HEK293 (cell line): ENCODE results near the gene STK40.

Experiments
- ATF2 ChIP-seq: fragments of 450-650 bp; formaldehyde crosslinking; IDR thresholded peaks from 2 replicates; pipeline ENCODE4 v1.5.1; 2016; ENCODE audit warnings: missing biosample characterization, missing genetic modification characterization, low read depth
- GLIS2 ChIP-seq: fragments of 450-650 bp; formaldehyde crosslinking; IDR thresholded peaks from 2 replicates; pipeline ENCODE4 v1.5.1; 2016; ENCODE audit warnings: missing biosample characterization, missing genetic modification characterization
- HIC1 ChIP-seq: fragments of 450-650 bp; formaldehyde crosslinking; IDR thresholded peaks from 2 replicates; pipeline ENCODE4 v1.5.1; 2016; ENCODE audit warnings: missing biosample characterization, missing genetic modification characterization
- HOXA7 ChIP-seq: sonication (generic); formaldehyde crosslinking; IDR thresholded peaks from 2 replicates; pipeline ENCODE4 v1.8.1; 2022; ENCODE audit warnings: missing genetic modification reagents, borderline replicate concordance
- PRDM1 ChIP-seq: fragments of 450-650 bp; formaldehyde crosslinking; IDR thresholded peaks from 2 replicates; pipeline ENCODE4; 2016; ENCODE audit warnings: missing biosample characterization, missing genetic modification characterization
- SALL2 ChIP-seq: fragments of 450-650 bp; formaldehyde crosslinking; IDR thresholded peaks from 2 replicates; pipeline ENCODE4 v1.5.0; 2017; ENCODE audit warnings: missing biosample characterization, mild to moderate bottlenecking, missing genetic modification characterization, borderline replicate concordance
- SP2 ChIP-seq: fragments of 450-650 bp; formaldehyde crosslinking; IDR thresholded peaks from 2 replicates; pipeline ENCODE4 v1.5.1; 2016; ENCODE audit warnings: missing biosample characterization, missing genetic modification characterization
- ZBTB11 ChIP-seq: fragments of 450-650 bp; formaldehyde crosslinking; conservative IDR thresholded peaks from 2 replicates; pipeline ENCODE4 v1.5.1; 2016; ENCODE audit warnings: low read depth, missing biosample characterization, missing genetic modification characterization
- ZBTB6 ChIP-seq: fragments of 450-650 bp; formaldehyde crosslinking; IDR thresholded peaks from 2 replicates; pipeline ENCODE4 v1.5.1; 2017; ENCODE audit warnings: missing biosample characterization, missing genetic modification characterization
- ZFP3 ChIP-seq: fragments of 450-650 bp; formaldehyde crosslinking; IDR thresholded peaks from 2 replicates; pipeline ENCODE4 v1.5.1; 2016; ENCODE audit warnings: low read depth, missing biosample characterization, missing genetic modification characterization
- ZNF175 ChIP-seq: fragments of 450-650 bp; formaldehyde crosslinking; IDR thresholded peaks from 2 replicates; pipeline ENCODE4 v1.5.1; 2016; ENCODE audit warnings: missing biosample characterization, missing genetic modification characterization
- ZNF18 ChIP-seq: fragments of 450-650 bp; formaldehyde crosslinking; IDR thresholded peaks from 2 replicates; pipeline ENCODE4 v1.5.1; 2016; ENCODE audit warnings: missing biosample characterization, missing genetic modification characterization
- ZNF2 ChIP-seq: fragments of 450-650 bp; formaldehyde crosslinking; IDR thresholded peaks from 2 replicates; pipeline ENCODE4 v1.5.1; 2016; ENCODE audit warnings: missing biosample characterization, missing genetic modification characterization
- ZNF223 ChIP-seq: fragments of 450-650 bp; formaldehyde crosslinking; IDR thresholded peaks from 2 replicates; pipeline ENCODE4 v1.5.1; 2016; ENCODE audit warnings: missing biosample characterization, missing genetic modification characterization
- ZNF23 ChIP-seq: fragments of 450-650 bp; formaldehyde crosslinking; IDR thresholded peaks from 2 replicates; pipeline ENCODE4 v1.5.1; 2016; ENCODE audit warnings: missing biosample characterization, missing genetic modification characterization, borderline replicate concordance
- ZNF266 ChIP-seq: fragments of 450-650 bp; formaldehyde crosslinking; IDR thresholded peaks from 2 replicates; pipeline ENCODE4 v1.5.1; 2016; ENCODE audit warnings: missing biosample characterization, missing genetic modification characterization, low read depth
- ZNF302 ChIP-seq: fragments of 450-650 bp; formaldehyde crosslinking; IDR thresholded peaks from 2 replicates; pipeline ENCODE4 v1.5.1; 2016; ENCODE audit warnings: missing biosample characterization, missing genetic modification characterization, low read depth
- ZNF341 ChIP-seq: fragments of 450-650 bp; formaldehyde crosslinking; IDR thresholded peaks from 2 replicates; pipeline ENCODE4; 2016; ENCODE audit warnings: low read depth, missing biosample characterization, missing genetic modification characterization
- ZNF391 ChIP-seq: fragments of 450-650 bp; formaldehyde crosslinking; IDR thresholded peaks from 2 replicates; pipeline ENCODE4 v1.5.1; 2016; ENCODE audit warnings: low read depth, missing biosample characterization, missing genetic modification characterization, borderline replicate concordance
- ZNF394 ChIP-seq: fragments of 450-650 bp; formaldehyde crosslinking; IDR thresholded peaks from 2 replicates; pipeline ENCODE4 v1.5.1; 2016; ENCODE audit warnings: missing biosample characterization, missing genetic modification characterization, mild to moderate bottlenecking, moderate library complexity, borderline replicate concordance
- ZNF416 ChIP-seq: fragments of 450-650 bp; formaldehyde crosslinking; IDR thresholded peaks from 2 replicates; pipeline ENCODE4 v1.5.1; 2016; ENCODE audit warnings: missing biosample characterization, missing genetic modification characterization
- ZNF423 ChIP-seq: fragments of 450-650 bp; formaldehyde crosslinking; IDR thresholded peaks from 2 replicates; pipeline ENCODE4 v1.5.1; 2016; ENCODE audit warnings: missing biosample characterization, missing genetic modification characterization
- ZNF501 ChIP-seq: fragments of 450-650 bp; formaldehyde crosslinking; IDR thresholded peaks from 2 replicates; pipeline ENCODE4 v1.5.1; 2016; ENCODE audit warnings: missing biosample characterization, missing genetic modification characterization
- ZNF548 ChIP-seq: fragments of 450-650 bp; formaldehyde crosslinking; IDR thresholded peaks from 2 replicates; pipeline ENCODE4 v1.5.1; 2016; ENCODE audit warnings: missing biosample characterization, missing genetic modification characterization
- ZNF558 ChIP-seq: fragments of 450-650 bp; formaldehyde crosslinking; IDR thresholded peaks from 2 replicates; pipeline ENCODE4 v1.5.1; 2016; ENCODE audit warnings: missing biosample characterization, missing genetic modification characterization
- ZNF561 ChIP-seq: fragments of 450-650 bp; IDR thresholded peaks from 2 replicates; pipeline ENCODE4 v1.5.1; 2018; ENCODE audit warnings: missing biosample characterization, missing genetic modification characterization, borderline replicate concordance
- ZNF670 ChIP-seq: fragments of 450-650 bp; formaldehyde crosslinking; IDR thresholded peaks from 2 replicates; pipeline ENCODE4 v1.5.1; 2016; ENCODE audit warnings: missing biosample characterization, missing genetic modification characterization, low read depth
- ZNF76 ChIP-seq: fragments of 450-650 bp; formaldehyde crosslinking; IDR thresholded peaks from 2 replicates; pipeline ENCODE4; 2016; ENCODE audit warnings: low read depth, missing biosample characterization, missing genetic modification characterization, borderline replicate concordance
- ZNF830 ChIP-seq: fragments of 450-650 bp; IDR thresholded peaks from 2 replicates; pipeline ENCODE4 v1.5.0; 2018; ENCODE audit warnings: missing biosample characterization, missing genetic modification characterization, low read depth, mild to moderate bottlenecking, moderate library complexity
- ZSCAN16 ChIP-seq: fragments of 450-650 bp; formaldehyde crosslinking; IDR thresholded peaks from 2 replicates; pipeline ENCODE4 v1.5.1; 2016; ENCODE audit warnings: missing biosample characterization, missing genetic modification characterization

The STK40 gene

GRCh38 chr1:36397378-36398230 is 11.9 kb upstream of the STK40 start, which contains the start of gene LSM10 (continued):
- TF ChIP-seq ZNF416 (no peak), ZNF266 (no peak), HIC1 (tag by site-specific recombination) (peak; percentile 37; the same call in 1 of the 2 replicates), ZFP3 (tag by site-specific recombination) (no peak), ZNF302 (tag by site-specific recombination) (no peak), ZNF394 (tag by site-specific recombination) (no peak; the same call in 1 of the 2 replicates), ZNF175 (tag by site-specific recombination) (no peak), HOXA7 (CRISPR knock-in tag) (no peak), ATF2 (tag by site-specific recombination) (0 out of 2 replicates have a peak, but pooled peaks have one; percentile 15), ZNF223 (tag by site-specific recombination) (0 out of 2 replicates have a peak, but pooled peaks have one; percentile 55), ZBTB11 (tag by site-specific recombination) (peak; percentile 95), ZNF830 (tag by site-specific recombination) (no peak), SALL2 (no peak), ZNF423 (tag by site-specific recombination) (0 out of 2 replicates have a peak, but pooled peaks have one; percentile 18), SP2 (tag by site-specific recombination) (peak; percentile 31), GLIS2 (tag by site-specific recombination) (no peak), ZNF391 (tag by site-specific recombination) (no peak), ZNF341 (peak; percentile 70), ZNF23 (no peak), ZSCAN16 (tag by site-specific recombination) (peak; percentile 23; the same call in 1 of the 2 replicates), ZBTB6 (peak; percentile 91), ZNF670 (tag by site-specific recombination) (no peak), ZNF548 (tag by site-specific recombination) (no peak), ZNF558 (no peak), ZNF76 (tag by site-specific recombination) (peak; percentile 97), ZNF2 (peak; percentile 66), ZNF561 (tag by site-specific recombination) (peak; percentile 77; the same call in 1 of the 2 replicates), ZNF18 (tag by site-specific recombination) (no peak; the same call in 1 of the 2 replicates), ZNF501 (tag by site-specific recombination) (peak; percentile 94; the same call in 1 of the 2 replicates), PRDM1 (tag by site-specific recombination) (peak; percentile 50; the same call in 1 of the 2 replicates)
